GM18907 (cell line): ENCODE data around the gene PKD1L1.

Experiments used
- ATAC-seq: cut with Tn5 transposase; IDR thresholded peaks from one replicate; pipeline ENCODE4 v1.9.1; 2021; ENCODE audit warnings: mild to moderate bottlenecking, moderate library complexity; ENCODE audit not compliant: unreplicated experiment

Gene PKD1L1

GRCh38 chr7:47878662-47879061 lies 69.6 kb downstream of the PKD1L1 start:
- ATAC-seq, result no peak

DNA sequence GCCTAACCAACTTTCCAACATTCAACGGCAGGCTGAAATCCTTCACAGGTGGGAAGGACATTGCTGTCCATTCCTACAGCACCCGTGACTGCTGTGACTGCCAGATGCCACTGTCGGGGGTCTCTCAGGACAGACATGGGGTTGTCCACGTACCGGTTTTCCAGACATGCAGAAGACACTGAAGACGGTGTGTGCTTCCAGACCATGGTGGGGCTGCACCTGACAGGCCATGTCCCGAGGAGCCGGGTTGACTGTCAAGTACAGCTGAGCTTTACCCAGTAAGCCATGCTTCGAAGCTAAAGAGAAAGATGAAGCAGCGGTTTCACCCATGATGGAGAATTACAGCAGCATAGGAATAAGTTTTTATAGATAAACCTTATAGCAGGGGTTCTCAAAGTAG lies 70.9 kb downstream of the PKD1L1 start:
- no peak for ATAC-seq

GRCh38 chr7:47875998-47876744 lies 72.1 kb downstream of the PKD1L1 start:
- ATAC-seq, result no peak

DNA sequence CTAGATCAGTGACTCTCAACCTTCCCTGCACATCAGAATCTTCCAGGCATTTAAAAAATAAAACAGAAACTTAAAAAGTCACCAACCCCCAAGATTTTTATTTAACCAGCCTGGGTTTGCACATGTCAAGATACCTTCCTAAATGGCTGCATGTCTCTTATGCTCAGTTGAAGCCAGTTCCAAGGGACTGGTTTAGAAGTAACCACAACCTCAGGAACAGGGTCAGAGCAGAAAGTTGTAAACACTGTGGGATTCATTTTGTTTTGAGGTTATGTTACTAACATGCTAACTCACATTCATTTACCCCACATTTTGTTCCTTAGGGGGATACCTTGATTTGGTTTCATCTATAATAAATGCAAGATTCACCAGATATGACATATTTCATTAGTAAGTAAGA lies 72.9 kb downstream of the PKD1L1 start:
- ATAC-seq, result no peak

DNA sequence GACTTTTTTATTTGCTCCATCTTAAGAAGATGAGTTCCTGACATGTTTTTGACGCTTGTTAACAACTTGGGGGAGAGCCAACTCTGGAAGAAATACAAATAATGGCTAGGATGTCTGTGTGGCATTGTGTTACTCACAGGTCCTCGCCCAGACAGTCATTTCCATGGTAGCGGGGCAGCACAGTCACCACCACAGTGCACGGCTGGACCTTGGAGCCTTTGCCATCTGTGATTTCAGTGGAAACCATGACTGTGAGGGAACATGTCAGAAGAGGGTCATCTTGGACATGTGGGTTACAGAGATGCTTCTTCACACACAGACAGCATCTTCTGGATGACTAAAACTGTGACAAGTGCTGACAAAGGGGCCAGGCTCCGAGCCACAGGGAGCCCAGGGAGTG lies 74.5 kb downstream of the PKD1L1 start:
- no peak for ATAC-seq

DNA sequence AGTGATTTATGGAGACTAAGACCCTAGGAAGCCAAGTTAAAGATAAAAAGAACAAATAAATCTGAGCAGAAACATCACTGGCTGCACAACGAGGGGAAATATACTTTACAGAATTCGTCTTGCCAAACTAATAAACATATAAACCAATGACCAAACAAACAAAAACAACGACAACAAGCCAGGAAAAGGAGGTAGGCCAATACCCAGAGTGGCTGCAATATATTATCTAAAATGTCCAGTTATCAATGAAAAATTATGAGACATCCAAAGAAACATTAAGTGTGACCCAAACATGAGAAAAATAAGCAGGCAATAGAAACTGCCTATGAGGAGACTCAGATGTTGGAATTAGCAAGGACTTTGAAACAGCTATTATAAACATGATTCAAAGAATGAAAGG lies 81.0 kb downstream of the PKD1L1 start:
- no peak for ATAC-seq

DNA sequence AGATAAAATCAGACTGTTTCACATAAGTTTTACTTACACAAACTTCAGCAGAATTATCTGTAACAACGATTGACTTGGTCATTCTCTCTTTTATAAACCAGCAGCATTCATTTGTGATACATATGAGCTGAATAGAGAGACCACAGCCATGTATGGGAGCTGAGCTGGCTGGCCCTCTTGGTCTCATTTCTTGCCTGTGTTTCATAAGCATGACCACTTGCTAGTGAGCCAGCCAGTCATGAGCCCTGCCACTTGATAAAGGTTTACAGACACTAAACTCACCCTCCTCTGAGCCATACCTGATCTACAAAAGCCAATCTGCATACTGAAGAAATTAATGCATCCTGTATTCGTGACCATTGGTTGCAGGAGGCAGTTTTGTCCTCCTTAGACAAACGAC lies 82.1 kb downstream of the PKD1L1 start:
- ATAC-seq, result no peak

- no peak for ATAC-seq
Observed at GRCh38 chr7:47852330-47853245, 95.7 kb downstream of the PKD1L1 start.

- no peak for ATAC-seq
Observed at GRCh38 chr7:47847207-47847606, 101.1 kb downstream of the PKD1L1 start.

- no peak for ATAC-seq
Observed at GRCh38 chr7:47846138-47846836, 102.0 kb downstream of the PKD1L1 start.

GRCh38 chr7:47844311-47844710 lies 104.0 kb downstream of the PKD1L1 start:
- no peak for ATAC-seq

DNA sequence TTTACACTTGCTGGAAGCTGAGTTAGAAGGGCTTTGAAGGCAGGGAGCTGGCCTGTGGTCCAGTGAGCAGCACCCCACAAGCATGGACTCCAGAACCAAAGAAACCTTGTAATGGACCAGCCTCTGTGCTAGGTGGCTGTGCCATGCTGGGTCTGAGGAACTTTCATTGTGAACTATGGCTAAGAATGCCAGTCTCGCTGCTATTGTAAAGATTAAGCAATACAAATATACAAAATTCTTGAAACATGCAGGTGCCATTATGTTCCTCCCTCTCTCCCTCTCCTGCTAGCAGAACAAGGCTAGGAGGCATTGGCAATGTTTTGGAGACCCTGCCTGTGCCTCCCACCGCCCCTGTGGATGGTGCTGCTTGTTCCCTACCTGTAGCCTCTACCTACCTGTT lies 105.0 kb downstream of the PKD1L1 start:
- ATAC-seq, result no peak

- no peak for ATAC-seq
Observed at GRCh38 chr7:47839381-47839780, 108.9 kb downstream of the PKD1L1 start.

DNA sequence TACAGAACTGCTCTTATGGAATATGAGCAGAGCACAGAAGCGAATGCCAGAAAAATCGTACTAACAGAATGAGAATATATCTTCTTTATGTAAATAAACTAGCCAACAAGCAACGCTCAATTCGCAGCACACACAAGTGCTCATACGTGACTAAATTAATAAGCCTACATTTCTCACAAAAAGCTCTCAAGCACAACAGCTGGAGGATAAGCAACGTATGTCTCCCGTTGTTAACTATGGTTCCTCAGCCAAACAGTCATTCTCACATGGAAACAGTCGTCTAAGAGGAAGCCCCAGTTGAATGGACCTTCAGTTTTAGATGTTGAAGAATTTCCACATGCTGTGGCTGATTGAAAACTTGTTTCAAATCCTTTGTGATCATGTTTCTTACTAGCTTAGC lies 110.4 kb downstream of the PKD1L1 start:
- ATAC-seq, result no peak

DNA sequence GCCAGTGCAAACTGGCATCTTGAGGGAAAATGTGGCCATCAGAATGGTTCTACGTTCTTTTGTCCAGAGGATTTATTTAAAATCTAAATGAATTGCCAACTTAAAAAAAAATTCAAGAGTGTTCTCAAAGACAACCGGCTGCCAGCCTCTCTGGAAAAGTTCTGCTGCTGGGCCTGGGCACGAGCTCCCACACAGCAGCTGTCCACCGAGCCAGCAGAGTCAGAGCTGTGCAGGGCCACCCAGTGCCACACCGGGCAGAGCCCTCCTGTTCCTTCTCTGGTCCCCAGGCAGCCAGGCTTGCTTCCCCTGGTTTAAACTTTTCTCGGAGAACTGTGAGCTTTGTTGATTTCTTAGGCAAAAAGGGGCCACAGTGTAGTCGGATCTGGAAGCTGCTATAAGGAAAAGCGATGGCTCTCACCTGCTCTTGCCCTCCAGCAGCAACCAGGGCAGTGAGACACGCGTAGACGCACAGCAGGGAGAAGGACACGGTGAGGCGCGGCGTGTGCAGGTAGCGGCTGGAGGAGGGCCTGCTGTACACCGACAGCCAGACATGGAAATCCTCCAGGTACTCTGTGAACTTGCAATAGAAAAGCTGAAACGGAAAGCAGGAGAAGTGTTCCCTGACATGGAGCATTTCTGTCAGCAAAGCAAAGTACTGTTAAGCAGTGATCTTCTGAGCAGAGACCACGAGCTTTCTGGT lies 111.6 kb downstream of the PKD1L1 start:
- no peak for ATAC-seq

DNA sequence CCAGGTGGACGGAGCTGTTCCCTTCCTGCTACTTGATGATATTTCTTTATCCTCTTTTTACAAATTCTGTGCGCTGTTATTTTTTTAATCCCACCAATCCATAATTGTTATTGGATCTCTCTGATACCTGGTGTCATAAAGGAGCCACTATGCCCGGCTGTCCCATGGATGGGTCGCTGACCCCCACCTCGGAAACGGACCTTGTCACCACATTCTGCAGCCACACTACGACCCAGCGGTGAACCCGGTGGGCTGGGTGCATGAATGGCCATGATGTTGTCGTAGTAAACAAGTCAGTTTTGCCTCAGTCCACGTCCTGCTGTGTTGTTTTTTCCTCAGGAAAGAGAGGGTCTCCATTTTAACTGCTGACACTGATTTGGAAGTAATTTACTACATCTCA lies 112.2 kb downstream of the PKD1L1 start:
- no peak for ATAC-seq

DNA sequence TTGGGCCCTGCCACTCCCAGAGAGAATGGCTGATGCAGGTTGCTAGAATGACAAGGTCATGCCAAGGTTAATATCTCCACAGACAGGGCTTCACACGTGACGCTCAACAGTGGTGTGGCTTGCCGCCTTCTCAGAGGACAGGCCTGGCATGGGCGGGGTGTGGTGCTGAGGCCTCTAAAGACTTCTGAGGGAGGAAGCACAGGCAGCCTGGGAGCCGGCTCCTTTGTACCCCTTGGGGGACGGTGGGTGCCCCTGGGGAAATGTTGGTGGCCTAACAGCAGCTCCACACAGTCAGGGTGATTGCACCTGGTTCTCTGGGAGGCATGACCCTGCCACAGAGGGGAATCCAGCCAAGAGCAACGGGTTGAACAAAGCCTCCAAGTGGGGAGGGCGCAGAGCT lies 115.1 kb downstream of the PKD1L1 start:
- ATAC-seq, result peak; percentile 82

- no peak for ATAC-seq
Observed at GRCh38 chr7:47832105-47832715, 116.1 kb downstream of the PKD1L1 start.

DNA sequence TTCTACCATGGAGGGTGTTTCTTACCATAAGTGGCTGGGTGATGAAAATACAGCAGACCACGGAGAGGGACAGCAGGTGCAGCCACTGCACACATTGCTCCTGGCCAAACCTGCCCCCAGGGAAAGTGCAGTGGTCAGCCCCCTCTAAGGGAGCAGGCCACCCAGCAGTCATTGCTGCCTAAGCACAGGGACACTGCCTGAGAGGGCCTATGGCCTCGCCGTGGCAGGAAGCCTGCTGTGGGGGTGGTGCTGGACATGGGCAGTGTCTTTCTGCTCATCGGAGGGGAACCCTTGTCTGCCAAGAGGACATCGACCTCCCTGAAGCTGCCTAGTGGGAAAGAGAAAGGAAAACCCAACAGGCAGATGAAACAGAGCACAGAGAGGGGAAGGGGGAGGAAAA lies 118.3 kb downstream of the PKD1L1 start:
- ATAC-seq, result no peak

- no peak for ATAC-seq
Observed at GRCh38 chr7:47827871-47828270, 120.4 kb downstream of the PKD1L1 start.

DNA sequence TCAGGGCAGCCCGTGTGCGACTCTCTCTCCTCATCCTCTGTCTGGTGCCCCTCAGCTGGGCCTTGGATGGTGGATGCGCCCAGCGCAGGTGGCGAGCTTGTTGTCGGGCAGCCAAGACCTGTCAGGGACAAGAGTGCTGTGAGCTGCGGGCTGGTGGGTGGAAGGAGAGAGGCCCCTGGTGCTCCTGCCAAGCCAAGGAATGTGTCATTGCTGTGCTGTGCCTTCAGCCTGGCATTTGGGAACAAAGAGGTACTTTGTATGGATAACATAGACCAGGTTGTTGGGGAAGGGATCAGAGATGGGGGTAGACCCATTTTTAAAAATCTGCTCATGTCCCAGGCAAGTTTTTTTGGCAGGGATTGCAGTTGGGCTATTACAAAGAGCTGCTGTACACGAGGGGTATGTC lies 120.9 kb downstream of the PKD1L1 start:
- no peak for ATAC-seq
